Stomach (tissue), 9 donors: Measurements from ENCODE around the gene AHSP. TPM values are rescaled to one million over a fixed set of nuclear protein-coding genes. Genes with fewer than 3 reads are reported as not detected.

Experiments
- DNase-seq, 2 donors: peaks; one replicate each; pipeline versions ENCODE4 v3.0.0 to v3.0.0-alpha.2; 2013 to 2019
- H3K27ac ChIP-seq, 5 donors: fragments of 200-600 bp in 4 of 5; sonication (generic) in 4 of 5; one replicate each; pipeline ENCODE4 v1.5.1; 2013 to 2019; ENCODE audit warnings: mild to moderate bottlenecking in 1 of 5, moderate library complexity in 1 of 5
- H3K27me3 ChIP-seq, 3 donors: fragments of 200-600 bp; sonication (generic); one replicate each; pipeline ENCODE4 v1.5.1; 2017 to 2019; ENCODE audit warnings: mixed run types in 1 of 3
- H3K36me3 ChIP-seq, 4 donors: fragments of 200-600 bp; sonication (generic); 1 replicate in 3 of 4; 2 replicates in 1 of 4; pipeline ENCODE4 v1.5.1; 2016 to 2019
- H3K4me1 ChIP-seq, 4 donors: fragments of 200-600 bp; sonication (generic); one replicate each; pipeline ENCODE4 v1.5.1; 2016 to 2019
- H3K4me3 ChIP-seq, 4 donors: fragments of 200-600 bp; sonication (generic) in 3 of 4; one replicate each; pipeline ENCODE4 v1.5.1; 2016 to 2019; ENCODE audit warnings: mild to moderate bottlenecking in 1 of 4
- H3K9me3 ChIP-seq, 4 donors: fragments of 200-600 bp; sonication (generic); one replicate each; pipeline ENCODE4 v1.5.1; 2016 to 2019
- EP300 ChIP-seq: sonication (generic); formaldehyde crosslinking; IDR thresholded peaks from one replicate; pipeline ENCODE4 v1.6.1; 2017; ENCODE audit warnings: antibody characterized with exemption
- POLR2A ChIP-seq, 4 donors: fragments of 450-650 bp; IDR thresholded peaks; one replicate each; pipeline ENCODE4 v1.6.1; 2016; ENCODE audit warnings: antibody characterized with exemption in 4 of 4, control low read depth in 2 of 4, mild to moderate bottlenecking in 1 of 4, moderate library complexity in 1 of 4
- POLR2AphosphoS5 ChIP-seq, 3 donors: sonication (generic); formaldehyde crosslinking; IDR thresholded peaks; one replicate each; pipeline ENCODE4 v1.6.1; 2016; ENCODE audit warnings: antibody characterized with exemption in 3 of 3
- WGBS, 5 donors: extraction: QIAGEN DNeasy Blood & Tissue Kit in 3 of 5; methylation state at CpG; one replicate each; pipeline versions ENCODE4 v1.1.5 to v1.1.7; 2013 to 2018; 5-methylcytosine and 5-hydroxymethylcytosine counted together
- intact Hi-C: fragments of 100-400 bp; cut with DNase I; formaldehyde crosslinking; loops from one replicate; pipeline ENCODE4 v1.15.1; 2023; ENCODE audit warnings: low total_unique reads
- polyA plus RNA-seq, 3 donors: library from polyadenylated mRNA; stranded (reverse); fragments of 200-250 nt; gene quantifications; one replicate each; pipeline ENCODE4 v1.2.3, GENCODE V29; 2013
- total RNA-seq, 5 donors: library from RNA; depleted of rRNA; stranded (reverse); fragments of >200 nt; gene quantifications; one replicate each; pipeline versions ENCODE4 v1.1.0 to v1.2.3, GENCODE V29; 2014 to 2016
- TF ChIP-seq, protein P1 (sequence below), 7 experiments: fragments of 450-650 bp in 4 of 7; fragments of 200-600 bp in 3 of 7; sonication (generic) in 3 of 7; IDR thresholded peaks; one replicate each; pipeline ENCODE4 v1.5.1; 2016 to 2019; ENCODE audit warnings: antibody characterized with exemption in 7 of 7, control low read depth in 2 of 7, mild to moderate bottlenecking in 1 of 7
- donor health status: healthy with polysubstance abuse.
- donor health status: Bipolar disorder and iron deficiency.
- donor health status: healthy.

AHSP gene
- total and polyA plus RNA-seq, 8 donors = 4.8 TPM; not detected in 7

DNA sequence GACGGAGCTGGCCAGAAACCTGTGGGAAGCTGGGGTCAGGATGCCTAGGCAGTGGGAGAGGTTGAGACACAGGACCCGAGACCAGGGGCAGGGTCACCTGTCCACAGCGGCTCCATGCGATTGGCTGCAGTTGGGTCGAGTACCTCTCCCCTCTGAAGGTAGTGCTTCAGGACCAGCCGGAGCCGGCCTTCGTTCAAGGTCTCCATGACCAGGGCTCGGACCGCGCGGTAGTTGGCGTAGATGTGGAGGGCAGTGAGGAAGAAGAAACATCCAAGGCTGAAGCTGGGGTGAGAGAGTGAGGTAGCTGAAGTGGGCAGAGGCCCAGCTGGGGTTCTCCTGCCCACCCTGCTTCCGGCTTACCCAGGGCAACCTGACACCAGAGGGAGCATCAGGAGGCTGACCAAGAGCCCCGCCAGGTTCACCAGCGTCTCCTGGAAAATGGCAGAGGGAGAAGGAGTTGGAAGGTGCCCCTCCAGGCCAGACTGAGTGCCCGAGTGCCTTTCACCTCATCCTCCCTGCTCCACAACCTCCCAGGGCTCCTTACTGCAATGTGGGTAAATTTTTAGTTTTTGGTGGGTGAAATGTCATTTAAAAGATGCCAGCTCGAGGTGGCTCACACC, 34.1 kb upstream of the AHSP start:
- intact Hi-C loops = no loop called here
- peaks cover 32 to 90% (median 85%) of the 10 kb centered on the region in 4 donors for H3K36me3 ChIP-seq
- TF ChIP-seq, protein P1, sequence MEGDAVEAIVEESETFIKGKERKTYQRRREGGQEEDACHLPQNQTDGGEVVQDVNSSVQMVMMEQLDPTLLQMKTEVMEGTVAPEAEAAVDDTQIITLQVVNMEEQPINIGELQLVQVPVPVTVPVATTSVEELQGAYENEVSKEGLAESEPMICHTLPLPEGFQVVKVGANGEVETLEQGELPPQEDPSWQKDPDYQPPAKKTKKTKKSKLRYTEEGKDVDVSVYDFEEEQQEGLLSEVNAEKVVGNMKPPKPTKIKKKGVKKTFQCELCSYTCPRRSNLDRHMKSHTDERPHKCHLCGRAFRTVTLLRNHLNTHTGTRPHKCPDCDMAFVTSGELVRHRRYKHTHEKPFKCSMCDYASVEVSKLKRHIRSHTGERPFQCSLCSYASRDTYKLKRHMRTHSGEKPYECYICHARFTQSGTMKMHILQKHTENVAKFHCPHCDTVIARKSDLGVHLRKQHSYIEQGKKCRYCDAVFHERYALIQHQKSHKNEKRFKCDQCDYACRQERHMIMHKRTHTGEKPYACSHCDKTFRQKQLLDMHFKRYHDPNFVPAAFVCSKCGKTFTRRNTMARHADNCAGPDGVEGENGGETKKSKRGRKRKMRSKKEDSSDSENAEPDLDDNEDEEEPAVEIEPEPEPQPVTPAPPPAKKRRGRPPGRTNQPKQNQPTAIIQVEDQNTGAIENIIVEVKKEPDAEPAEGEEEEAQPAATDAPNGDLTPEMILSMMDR (IDR thresholded peaks at IDR 0.05) = no peak
- TF ChIP-seq POLR2AphosphoS5 (IDR thresholded peaks at IDR 0.05) (no peak), EP300 (no peak)

DNA sequence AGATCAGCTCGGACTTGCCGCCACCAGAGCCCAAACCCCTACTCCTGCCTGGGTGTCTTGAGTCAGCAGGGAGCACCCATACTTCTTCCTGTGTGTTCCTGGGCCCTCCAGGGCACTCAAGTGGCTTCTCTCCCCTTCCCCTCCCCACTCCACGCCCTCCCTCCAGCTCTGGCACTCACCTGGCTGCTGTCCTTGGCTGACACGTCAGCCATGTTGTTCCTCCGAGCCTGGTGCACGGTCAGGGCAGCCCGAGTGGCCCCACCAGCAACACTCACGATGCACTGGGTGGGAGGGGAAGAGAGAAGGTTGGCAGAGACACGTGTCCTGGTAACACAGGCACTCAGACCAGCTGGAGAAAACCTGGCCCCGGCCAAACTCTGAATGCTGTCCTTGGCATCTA, 31.0 kb upstream of the AHSP start:
- 84 to 89% (median 87%) methylated on average over 8 to 10 of the region's 10 CpGs for WGBS, 5 donors
- intact Hi-C loops = no loop called here
- no peaks in the 10 kb centered on the region for H3K27me3 ChIP-seq
- TF ChIP-seq, protein P1 (IDR thresholded peaks at IDR 0.05) = no peak
- TF ChIP-seq POLR2A (IDR thresholded peaks at IDR 0.05) (no peak), POLR2AphosphoS5 (IDR thresholded peaks at IDR 0.05) (no peak), EP300 (no peak)
- no peak overlapping the region for H3K4me3 ChIP-seq
- H3K27ac ChIP-seq = no peak overlapping the region
- DNase-seq = no peak
- no peaks in the 10 kb centered on the region for H3K9me3 ChIP-seq
- H3K36me3 ChIP-seq = peaks cover 44 to 92% (median 90%) of the 10 kb centered on the region in 4 donors
- peaks cover 0 to 7% (median 0%) of the 10 kb centered on the region in 4 donors for H3K4me1 ChIP-seq

More for the DNA sequence above, 34.1 kb upstream of the AHSP start:
- no peak overlapping the region for H3K4me3 ChIP-seq
- WGBS, 5 donors = 92 to 95% (median 94%) methylated on average over 14 to 18 of the region's 18 CpGs
- no peak for DNase-seq
- H3K4me1 ChIP-seq = peaks cover 2 to 7% (median 5%) of the 10 kb centered on the region in 4 donors
- H3K27me3 ChIP-seq = peaks cover 0 to 2% (median 0%) of the 10 kb centered on the region in 3 donors
- no peaks in the 10 kb centered on the region for H3K9me3 ChIP-seq
- H3K27ac ChIP-seq = no peak overlapping the region

- Histone ChIP-seq H3K4me1 (peaks cover 0 to 8% (median 2%) of the 10 kb centered on the region in 4 donors), H3K36me3 (peaks cover 35 to 73% (median 72%) of the 10 kb centered on the region in 4 donors), H3K27me3 (no peaks in the 10 kb centered on the region), H3K27ac (no peak overlapping the region), H3K9me3 (no peaks in the 10 kb centered on the region), H3K4me3 (no peak overlapping the region)
- 92 to 100% (median 98%) methylated on average over 8 of the region's 8 CpGs for WGBS, 5 donors
- intact Hi-C loops = no loop called here
- no peak for DNase-seq
- TF ChIP-seq EP300 (no peak), POLR2AphosphoS5 (IDR thresholded peaks at IDR 0.05) (no peak)
These were observed 29.2 kb upstream of the AHSP start for GRCh38 chr16:31498493-31498892.

- no peak overlapping the region for H3K27ac ChIP-seq
- H3K4me3 ChIP-seq = no peak overlapping the region
- H3K36me3 ChIP-seq = peaks cover 34 to 67% (median 60%) of the 10 kb centered on the region in 4 donors
- TF ChIP-seq POLR2AphosphoS5 (IDR thresholded peaks at IDR 0.05) = no peak
- TF ChIP-seq, protein P1 (IDR thresholded peaks at IDR 0.05) = no peak
- no peak for TF ChIP-seq POLR2A (IDR thresholded peaks at IDR 0.05)
- no peak for TF ChIP-seq EP300
- 89 to 97% (median 95%) methylated on average over 8 of the region's 8 CpGs for WGBS, 5 donors
- no peak for DNase-seq
- H3K27me3 ChIP-seq = no peaks in the 10 kb centered on the region
- intact Hi-C loops = no loop called here
- H3K9me3 ChIP-seq = no peaks in the 10 kb centered on the region
- peaks cover 0 to 8% (median 5%) of the 10 kb centered on the region in 4 donors for H3K4me1 ChIP-seq
These were observed 27.8 kb upstream of the AHSP start for GRCh38 chr16:31499928-31500327.
